IMR-90 (cell line): Measurements from ENCODE around the gene NCAPG2. TPM values are rescaled to one million over a fixed set of nuclear protein-coding genes. Genes with fewer than 3 reads are reported as not detected.

Source experiments
- ATAC-seq: fragments of 200-7000 bp; cut with Tn5 transposase; 2 replicates; pipeline ENCODE4 v1.9.1; 2020; ENCODE audit warnings: low read depth, mild to moderate bottlenecking, moderate library complexity
- BruUV-seq: library from RNA; stranded (reverse); fragments of 400-500 nt; replicated peaks from 2 replicates; lab custom pipeline; 2021; lab: Mats Ljungman, UMichigan
- CTCF ChIA-PET: fragments of 300-600 bp; formaldehyde crosslinking; extraction: SDS; loops from one replicate; lab custom pipeline; 2021; ENCODE audit warnings: antibody characterized with exemption; lab: Yijun Ruan, JAX
- POLR2A ChIA-PET: fragments of 300-600 bp; sonication (Branson Sonifier 250); formaldehyde crosslinking; loops from one replicate; lab custom pipeline; 2022; ENCODE audit warnings: antibody characterized with exemption; ENCODE audit not compliant: unreplicated experiment; lab: Charles Lee
- DNase-seq: peaks from one replicate; pipeline ENCODE4 v3.0.0; 2013
- H2AFZ ChIP-seq: replicated peaks from 2 replicates; pipeline ENCODE3; 2013; ENCODE audit warnings: low read length, mild to moderate bottlenecking; ENCODE audit not compliant: poor library complexity
- H2AK5ac ChIP-seq: 2 replicates; pipeline ENCODE4 v1.6.1; 2013; ENCODE audit warnings: low read depth, low read length, inconsistent platforms
- H2AK9ac ChIP-seq: replicated peaks from 2 replicates; pipeline ENCODE3; 2013; ENCODE audit warnings: mild to moderate bottlenecking, low read depth, low read length, moderate library complexity; ENCODE audit not compliant: poor library complexity
- H2BK120ac ChIP-seq: 2 replicates; pipeline ENCODE4 v1.6.1; 2013; ENCODE audit warnings: low read depth, low read length, inconsistent platforms
- H2BK15ac ChIP-seq: 3 replicates; pipeline ENCODE4 v1.6.1; 2013; ENCODE audit warnings: low read depth, low read length, inconsistent platforms
- H2BK20ac ChIP-seq: 2 replicates; pipeline ENCODE4 v1.6.1; 2013; ENCODE audit warnings: low read depth, mild to moderate bottlenecking, inconsistent platforms, low read length, moderate library complexity
- H2BK5ac ChIP-seq: 2 replicates; pipeline ENCODE4 v1.6.1; 2013; ENCODE audit warnings: mild to moderate bottlenecking, low read depth, low read length, inconsistent platforms; ENCODE audit not compliant: poor library complexity, severe bottlenecking
- H3K14ac ChIP-seq: replicated peaks from 2 replicates; pipeline ENCODE4 v1.6.1; 2013; ENCODE audit warnings: low read depth, low read length, inconsistent platforms
- H3K18ac ChIP-seq: 2 replicates; pipeline ENCODE4 v1.6.1; 2013; ENCODE audit warnings: low read depth, low read length, control low read depth
- H3K23ac ChIP-seq: 2 replicates; pipeline ENCODE4 v1.6.1; 2013; ENCODE audit warnings: low read depth, low read length, inconsistent platforms
- H3K27ac ChIP-seq: 2 replicates; pipeline ENCODE4 v1.5.1; 2013; ENCODE audit warnings: mild to moderate bottlenecking, control low read depth, low read length; ENCODE audit not compliant: insufficient read depth
- H3K27me3 ChIP-seq: 2 replicates; pipeline ENCODE4 v1.6.1; 2013; ENCODE audit warnings: low read length; ENCODE audit not compliant: control insufficient read depth, insufficient read depth
- H3K36me3 ChIP-seq: 2 replicates; pipeline ENCODE4 v1.6.1; 2013; ENCODE audit warnings: low read length, mixed read lengths; ENCODE audit not compliant: control insufficient read depth, insufficient read depth
- H3K4ac ChIP-seq: 2 replicates; pipeline ENCODE4 v1.6.1; 2013; ENCODE audit warnings: low read depth, low read length, inconsistent platforms
- H3K4me1 ChIP-seq: 2 replicates; pipeline ENCODE4 v1.6.1; 2013; ENCODE audit warnings: low read length, mixed read lengths; ENCODE audit not compliant: control insufficient read depth, insufficient read depth
- H3K4me2 ChIP-seq: 2 replicates; pipeline ENCODE4 v1.6.1; 2013; ENCODE audit warnings: low read depth, mild to moderate bottlenecking, control low read depth, low read length, moderate library complexity
- H3K4me3 ChIP-seq: 2 replicates; pipeline ENCODE4 v1.5.1; 2013; ENCODE audit warnings: low read depth, mild to moderate bottlenecking, control low read depth, low read length, moderate library complexity; ENCODE audit not compliant: insufficient read depth
- H3K56ac ChIP-seq: 2 replicates; pipeline ENCODE4 v1.6.1; 2013; ENCODE audit warnings: low read length, inconsistent platforms; ENCODE audit not compliant: insufficient read depth; ENCODE audit errors: extremely low read depth
- H3K79me1 ChIP-seq, 2 experiments: 2 replicates each; pipeline ENCODE4 v1.6.1; 2013; ENCODE audit warnings: low read length in 2 of 2, inconsistent platforms in 1 of 2, low read depth in 1 of 2
- H3K9ac ChIP-seq: 2 replicates; pipeline ENCODE4 v1.6.1; 2013; ENCODE audit warnings: low read depth, low read length, control low read depth
- H3K9me1 ChIP-seq: 2 replicates; pipeline ENCODE4 v1.6.1; 2013; ENCODE audit warnings: low read length, inconsistent platforms; ENCODE audit not compliant: insufficient read depth
- H3K9me3 ChIP-seq: 2 replicates; pipeline ENCODE4 v1.6.1; 2013; ENCODE audit warnings: low read length; ENCODE audit not compliant: control insufficient read depth, insufficient read depth
- H4K20me1 ChIP-seq: 2 replicates; pipeline ENCODE4 v1.6.1; 2013; ENCODE audit warnings: low read length, inconsistent platforms; ENCODE audit not compliant: insufficient read depth
- H4K5ac ChIP-seq: 2 replicates; pipeline ENCODE4 v1.6.1; 2013; ENCODE audit warnings: mild to moderate bottlenecking, low read depth, low read length, control low read depth
- H4K8ac ChIP-seq, 2 experiments: 2 replicates each; pipeline ENCODE4 v1.6.1; 2013; ENCODE audit warnings: low read depth in 2 of 2, low read length in 2 of 2, control low read depth in 1 of 2, inconsistent platforms in 1 of 2
- H4K91ac ChIP-seq: 2 replicates; pipeline ENCODE4 v1.6.1; 2013; ENCODE audit warnings: low read depth, low read length, inconsistent platforms; ENCODE audit not compliant: insufficient read depth
- CEBPB ChIP-seq: IDR thresholded peaks from 2 replicates; pipeline ENCODE4 v1.6.1; 2012; ENCODE audit warnings: low read depth, low read length, improper control_type of control experiment
- MAFK ChIP-seq: IDR thresholded peaks from 2 replicates; pipeline ENCODE4 v1.6.1; 2012; ENCODE audit warnings: low read depth, low read length, improper control_type of control experiment
- MXI1 ChIP-seq: IDR thresholded peaks from 2 replicates; pipeline ENCODE4 v1.6.1; 2012; ENCODE audit warnings: low read depth, mild to moderate bottlenecking, low read length, moderate library complexity, borderline replicate concordance
- NFE2L2 ChIP-seq: fragments of 150-350 bp; IDR thresholded peaks from 2 replicates; pipeline ENCODE4 v1.6.1; 2016; ENCODE audit warnings: low read depth, mild to moderate bottlenecking, low read length
- POLR2A ChIP-seq: IDR thresholded peaks from 2 replicates; pipeline ENCODE4 v1.6.1; 2012; ENCODE audit warnings: mild to moderate bottlenecking, low read depth, low read length
- RAD21 ChIP-seq: IDR thresholded peaks from 2 replicates; pipeline ENCODE4 v1.6.1; 2012; ENCODE audit warnings: low read length, improper control_type of control experiment
- RCOR1 ChIP-seq: IDR thresholded peaks from 2 replicates; pipeline ENCODE4 v1.6.1; 2012; ENCODE audit warnings: mild to moderate bottlenecking, low read length, improper control_type of control experiment; ENCODE audit not compliant: insufficient replicate concordance
- WGBS, 2 experiments: methylation state at CpG; one replicate each; pipeline versions ENCODE4 v1.1.5 to v1.1.7; 2013; ENCODE audit warnings: missing lambda C conversion rate in 2 of 2; ENCODE audit not compliant: insufficient read length in 1 of 2; ENCODE audit errors: extremely low coverage in 2 of 2; 5-methylcytosine and 5-hydroxymethylcytosine counted together
- dilution Hi-C: fragments of 300-500 bp; cut with HindIII; formaldehyde crosslinking; loops from one replicate; pipeline ENCODE4 v1.14.3; 2018; ENCODE audit warnings: low sequenced_read_pairs; ENCODE audit not compliant: unreplicated experiment
- in situ Hi-C: fragments of 300-500 bp; cut with MboI; formaldehyde crosslinking; loops from 3 replicates; pipeline ENCODE4 v1.14.3; 2019; ENCODE audit warnings: low sequenced_read_pairs, inconsistent platforms, mixed read lengths
- intact Hi-C: fragments of 100-400 bp; cut with micrococcal nuclease; formaldehyde crosslinking; loops from 2 replicates; pipeline ENCODE4 v1.10.0; 2022
- polyA plus RNA-seq, 3 experiments: library from polyadenylated mRNA; depleted of rRNA; stranded (reverse); fragments of >200 nt; gene quantifications; 2 replicates each; pipeline ENCODE4 v1.2.3, GENCODE V29; 2012; ENCODE audit warnings: low replicate concordance in 1 of 3
- total RNA-seq: library from RNA; depleted of rRNA; stranded (reverse); fragments of >200 nt; gene quantifications from 2 replicates; pipeline ENCODE4 v1.2.3, GENCODE V29; 2012
- TF ChIP-seq, protein P1 (sequence below): fragments of 150-350 bp; IDR thresholded peaks from 2 replicates; pipeline ENCODE4 v1.6.1; 2016; ENCODE audit warnings: low read depth, mild to moderate bottlenecking, low read length, moderate library complexity, borderline replicate concordance
- TF ChIP-seq, protein P2 (sequence below): conservative IDR thresholded peaks from 2 replicates; pipeline ENCODE4 v1.5.1; 2012; ENCODE audit warnings: mild to moderate bottlenecking, low read depth, low read length, improper control_type of control experiment

NCAPG2 gene
- total and polyA plus RNA-seq, 2 of the 4 experiments (the other 2 are of a cell fraction), result 25.6 to 25.8 TPM

DNA sequence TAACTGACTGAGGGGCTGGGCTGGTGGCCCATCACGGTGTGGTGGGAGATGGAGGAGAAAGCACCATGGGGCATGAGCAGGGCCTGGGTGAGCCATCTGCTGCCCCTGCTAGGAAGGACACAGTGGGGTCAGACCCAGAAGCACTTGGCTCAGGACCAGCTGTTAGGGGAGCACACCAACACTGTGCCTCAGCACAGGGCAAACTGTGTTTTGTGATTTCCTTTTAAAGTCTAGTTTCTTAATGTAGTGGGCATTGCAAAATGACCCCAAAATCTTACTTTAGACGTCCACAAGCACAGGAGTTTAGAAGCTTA is 41.2 kb downstream of the NCAPG2 start:
- no peak overlapping the region for H4K8ac ChIP-seq
- H3K14ac ChIP-seq, result no peak overlapping the region
- H2AK9ac ChIP-seq, result no peak overlapping the region
- H3K79me1 ChIP-seq, result peaks cover 4 to 19% of the 10 kb centered on the region in 2 experiments; a peak in 2 of 4 replicates
- intact Hi-C loops (no loop called here), in situ Hi-C loops (no loop called here), dilution Hi-C loops (no loop called here)
- CTCF ChIA-PET, result interaction anchor here (2.0 kb wide), 1 partner anchor 12 kb away, joined by 6 read pairs; no protein-coding TSS in a partner anchor
- no peak overlapping the region for H2BK120ac ChIP-seq
- no peak overlapping the region for H2AFZ ChIP-seq
- H3K18ac ChIP-seq, result no peak overlapping the region
- H3K4me1 ChIP-seq, result no peaks in the 10 kb centered on the region
- H2AK5ac ChIP-seq, result no peak overlapping the region
- BruUV-seq, result no TSS peak
- peak overlapping the region; percentile 47; the same call in 1 of the 2 replicates for H4K91ac ChIP-seq
- H3K36me3 ChIP-seq, result peaks cover 11% of the 10 kb centered on the region
- H3K4ac ChIP-seq, result no peak overlapping the region
- no peak overlapping the region for H4K5ac ChIP-seq
- H4K20me1 ChIP-seq, result no peaks in the 10 kb centered on the region; the same call in 1 of the 2 replicates
- no peak overlapping the region for H2BK20ac ChIP-seq
- no peak overlapping the region for H2BK5ac ChIP-seq
- H3K23ac ChIP-seq, result no peak overlapping the region
- H3K4me2 ChIP-seq, result no peak overlapping the region
- H3K4me3 ChIP-seq, result no peak overlapping the region
- no CpG with 5 or more reads among the region's 2 CpGs for WGBS, 2 experiments
- POLR2A ChIA-PET, result no interaction called here
- peaks cover 7% of the 10 kb centered on the region; the same call in 1 of the 2 replicates for H3K9me1 ChIP-seq
- TF ChIP-seq RCOR1 (no peak), CEBPB (no peak), MXI1 (no peak), RAD21 (no peak), NFE2L2 (no peak), POLR2A (no peak), MAFK (no peak)
- TF ChIP-seq, protein P1, sequence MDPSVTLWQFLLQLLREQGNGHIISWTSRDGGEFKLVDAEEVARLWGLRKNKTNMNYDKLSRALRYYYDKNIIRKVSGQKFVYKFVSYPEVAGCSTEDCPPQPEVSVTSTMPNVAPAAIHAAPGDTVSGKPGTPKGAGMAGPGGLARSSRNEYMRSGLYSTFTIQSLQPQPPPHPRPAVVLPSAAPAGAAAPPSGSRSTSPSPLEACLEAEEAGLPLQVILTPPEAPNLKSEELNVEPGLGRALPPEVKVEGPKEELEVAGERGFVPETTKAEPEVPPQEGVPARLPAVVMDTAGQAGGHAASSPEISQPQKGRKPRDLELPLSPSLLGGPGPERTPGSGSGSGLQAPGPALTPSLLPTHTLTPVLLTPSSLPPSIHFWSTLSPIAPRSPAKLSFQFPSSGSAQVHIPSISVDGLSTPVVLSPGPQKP, result no peak
- TF ChIP-seq, protein P2, sequence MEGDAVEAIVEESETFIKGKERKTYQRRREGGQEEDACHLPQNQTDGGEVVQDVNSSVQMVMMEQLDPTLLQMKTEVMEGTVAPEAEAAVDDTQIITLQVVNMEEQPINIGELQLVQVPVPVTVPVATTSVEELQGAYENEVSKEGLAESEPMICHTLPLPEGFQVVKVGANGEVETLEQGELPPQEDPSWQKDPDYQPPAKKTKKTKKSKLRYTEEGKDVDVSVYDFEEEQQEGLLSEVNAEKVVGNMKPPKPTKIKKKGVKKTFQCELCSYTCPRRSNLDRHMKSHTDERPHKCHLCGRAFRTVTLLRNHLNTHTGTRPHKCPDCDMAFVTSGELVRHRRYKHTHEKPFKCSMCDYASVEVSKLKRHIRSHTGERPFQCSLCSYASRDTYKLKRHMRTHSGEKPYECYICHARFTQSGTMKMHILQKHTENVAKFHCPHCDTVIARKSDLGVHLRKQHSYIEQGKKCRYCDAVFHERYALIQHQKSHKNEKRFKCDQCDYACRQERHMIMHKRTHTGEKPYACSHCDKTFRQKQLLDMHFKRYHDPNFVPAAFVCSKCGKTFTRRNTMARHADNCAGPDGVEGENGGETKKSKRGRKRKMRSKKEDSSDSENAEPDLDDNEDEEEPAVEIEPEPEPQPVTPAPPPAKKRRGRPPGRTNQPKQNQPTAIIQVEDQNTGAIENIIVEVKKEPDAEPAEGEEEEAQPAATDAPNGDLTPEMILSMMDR, result no peak
- no peak overlapping the region for H2BK15ac ChIP-seq
- H3K27ac ChIP-seq, result no peak overlapping the region
- no peak overlapping the region for H3K56ac ChIP-seq
- no peaks in the 10 kb centered on the region for H3K27me3 ChIP-seq
- no peaks in the 10 kb centered on the region for H3K9me3 ChIP-seq
- no peak overlapping the region for H3K9ac ChIP-seq
- DNase-seq (no peak), ATAC-seq (no peak)
